Measurements from ENCODE around the gene CHCHD10.

The CHCHD10 gene

DNA sequence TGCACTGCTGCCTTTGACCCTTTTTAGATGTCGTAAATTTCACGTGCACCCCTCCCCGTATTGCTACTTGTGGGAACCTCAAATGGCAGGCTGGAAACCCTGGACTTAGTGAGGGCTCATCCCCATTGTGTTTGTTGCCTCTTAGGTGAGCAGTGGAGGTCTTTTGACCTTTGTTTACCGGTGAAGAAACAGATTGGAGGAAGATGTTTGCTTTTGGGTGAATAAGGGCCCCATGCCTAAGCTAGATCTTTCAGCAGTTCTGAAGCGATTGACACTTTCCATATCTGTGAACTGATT lies 19.8 kb upstream of the CHCHD10 start:
- DNase-seq, result no peak

DNA sequence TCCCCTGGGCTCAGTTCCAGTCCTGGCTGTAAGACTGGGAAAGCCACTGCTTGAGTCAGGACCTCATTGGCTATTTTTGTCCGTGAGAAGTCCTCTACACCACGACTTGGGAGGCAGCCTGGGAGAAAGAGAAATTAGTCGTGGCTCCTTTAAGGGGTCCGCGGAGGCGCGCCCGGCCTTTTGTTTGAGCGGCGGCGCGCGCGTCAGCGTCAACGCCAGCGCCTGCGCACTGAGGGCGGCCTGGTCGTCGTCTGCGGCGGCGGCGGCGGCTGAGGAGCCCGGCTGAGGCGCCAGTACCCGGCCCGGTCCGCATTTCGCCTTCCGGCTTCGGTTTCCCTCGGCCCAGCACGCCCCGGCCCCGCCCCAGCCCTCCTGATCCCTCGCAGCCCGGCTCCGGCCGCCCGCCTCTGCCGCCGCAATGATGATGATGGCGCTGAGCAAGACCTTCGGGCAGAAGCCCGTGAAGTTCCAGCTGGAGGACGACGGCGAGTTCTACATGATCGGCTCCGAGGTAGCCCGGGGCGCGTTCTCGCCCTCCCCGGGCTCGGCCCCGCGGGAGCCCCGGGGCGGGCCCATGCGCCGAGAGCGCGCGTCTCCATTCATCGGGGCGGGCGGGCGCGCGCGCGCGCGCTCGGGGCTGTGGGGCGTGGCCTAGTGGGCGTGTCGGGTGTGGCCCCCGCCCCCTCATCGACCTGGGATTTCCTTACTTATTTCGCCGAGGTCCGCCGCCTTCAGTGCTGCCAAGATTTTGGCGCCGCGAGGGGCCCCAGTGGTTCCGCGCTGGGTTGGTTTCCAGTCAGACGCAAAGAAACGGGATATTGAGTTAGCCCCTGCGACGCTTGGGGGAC lies 19.2 kb upstream of the CHCHD10 start, which contains the start of gene SMARCB1:
Gene SMARCB1, plus strand, starts transcription at position 215 of the 848 bp plus-strand sequence. Its CDS starts 204 bp downstream, at position 419.
- peak; percentile 58 to 73 for DNase-seq

DNA sequence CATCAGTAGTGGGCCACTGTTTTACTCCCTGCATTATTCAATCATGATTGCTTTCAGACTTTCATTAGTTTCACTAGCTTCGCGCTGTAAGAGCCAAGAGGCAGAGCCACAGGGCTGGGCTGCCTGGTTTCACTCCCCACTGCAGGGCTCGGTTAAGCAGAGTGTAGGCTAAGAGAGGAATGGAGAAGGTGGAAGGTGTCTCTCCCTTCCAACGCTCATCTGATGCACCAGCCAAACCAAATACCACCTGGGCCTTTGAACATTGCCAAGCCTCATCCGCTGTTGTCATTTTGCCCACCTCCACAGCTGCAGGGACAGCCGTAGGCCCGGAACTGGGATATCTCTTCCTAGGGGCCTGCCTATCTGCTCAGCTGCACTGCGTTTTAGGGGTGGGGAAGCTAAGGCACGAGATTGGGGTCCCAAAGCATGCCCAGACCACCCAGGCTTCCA lies 18.5 kb upstream of the CHCHD10 start:
- DNase-seq, result no peak

DNA sequence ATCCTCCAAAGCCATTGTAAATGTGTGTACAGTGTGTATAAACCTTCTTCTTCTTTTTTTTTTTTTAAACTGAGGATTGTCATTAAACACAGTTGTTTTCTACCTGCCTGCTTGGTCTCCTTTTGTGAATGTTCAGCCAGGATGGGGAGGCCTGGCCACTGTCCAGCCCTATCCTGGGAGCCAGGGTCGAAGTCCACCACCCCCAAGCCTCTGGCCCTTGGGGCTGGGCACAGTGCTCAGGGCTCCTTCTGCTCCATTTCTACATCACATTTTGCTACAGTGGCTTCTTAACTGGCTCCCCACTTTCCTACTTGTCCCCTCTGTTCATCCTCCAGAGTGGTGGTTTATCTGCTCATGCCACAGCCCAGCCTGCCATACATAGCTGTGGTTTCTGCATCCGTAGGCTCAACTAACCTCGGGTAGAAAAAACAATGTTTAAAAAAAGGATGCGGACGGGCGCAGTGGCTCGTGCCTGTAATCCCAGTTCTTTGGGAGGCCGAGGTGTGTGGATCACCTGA lies 16.5 kb upstream of the CHCHD10 start:
- DNase-seq, result no peak

DNA sequence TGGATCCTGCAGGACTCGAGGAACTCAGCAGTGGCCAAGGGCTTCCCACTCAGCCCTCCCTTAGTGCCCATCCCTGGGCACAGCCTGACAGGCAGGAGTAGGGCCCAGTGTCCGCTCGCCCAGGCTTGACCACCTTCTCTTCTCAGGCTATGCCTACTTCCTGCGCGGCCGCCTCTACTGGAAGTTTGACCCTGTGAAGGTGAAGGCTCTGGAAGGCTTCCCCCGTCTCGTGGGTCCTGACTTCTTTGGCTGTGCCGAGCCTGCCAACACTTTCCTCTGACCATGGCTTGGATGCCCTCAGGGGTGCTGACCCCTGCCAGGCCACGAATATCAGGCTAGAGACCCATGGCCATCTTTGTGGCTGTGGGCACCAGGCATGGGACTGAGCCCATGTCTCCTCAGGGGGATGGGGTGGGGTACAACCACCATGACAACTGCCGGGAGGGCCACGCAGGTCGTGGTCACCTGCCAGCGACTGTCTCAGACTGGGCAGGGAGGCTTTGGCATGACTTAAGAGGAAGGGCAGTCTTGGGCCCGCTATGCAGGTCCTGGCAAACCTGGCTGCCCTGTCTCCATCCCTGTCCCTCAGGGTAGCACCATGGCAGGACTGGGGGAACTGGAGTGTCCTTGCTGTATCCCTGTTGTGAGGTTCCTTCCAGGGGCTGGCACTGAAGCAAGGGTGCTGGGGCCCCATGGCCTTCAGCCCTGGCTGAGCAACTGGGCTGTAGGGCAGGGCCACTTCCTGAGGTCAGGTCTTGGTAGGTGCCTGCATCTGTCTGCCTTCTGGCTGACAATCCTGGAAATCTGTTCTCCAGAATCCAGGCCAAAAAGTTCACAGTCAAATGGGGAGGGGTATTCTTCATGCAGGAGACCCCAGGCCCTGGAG lies 15.7 kb upstream of the CHCHD10 start:
- DNase-seq, result no peak

DNA sequence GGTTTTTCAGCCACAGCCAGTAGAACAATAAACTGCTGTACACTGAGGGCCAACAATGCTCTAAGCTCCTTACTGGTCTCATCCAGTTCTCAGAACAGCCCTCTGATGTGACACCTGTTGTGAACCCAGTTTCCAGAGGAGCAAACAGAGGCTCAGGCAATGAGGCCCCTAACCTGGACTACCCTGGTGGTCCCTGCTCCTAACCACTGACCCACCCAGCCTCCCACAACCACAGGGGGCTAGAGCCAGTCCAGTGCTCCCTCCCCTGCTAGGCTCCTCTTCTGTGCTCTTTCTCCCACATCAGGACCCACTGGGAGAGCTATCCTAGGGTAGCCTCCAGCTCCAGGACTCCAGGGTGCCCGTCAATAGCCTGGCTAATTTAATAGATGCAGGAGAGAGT lies 14.9 kb upstream of the CHCHD10 start:
- no peak for DNase-seq

DNA sequence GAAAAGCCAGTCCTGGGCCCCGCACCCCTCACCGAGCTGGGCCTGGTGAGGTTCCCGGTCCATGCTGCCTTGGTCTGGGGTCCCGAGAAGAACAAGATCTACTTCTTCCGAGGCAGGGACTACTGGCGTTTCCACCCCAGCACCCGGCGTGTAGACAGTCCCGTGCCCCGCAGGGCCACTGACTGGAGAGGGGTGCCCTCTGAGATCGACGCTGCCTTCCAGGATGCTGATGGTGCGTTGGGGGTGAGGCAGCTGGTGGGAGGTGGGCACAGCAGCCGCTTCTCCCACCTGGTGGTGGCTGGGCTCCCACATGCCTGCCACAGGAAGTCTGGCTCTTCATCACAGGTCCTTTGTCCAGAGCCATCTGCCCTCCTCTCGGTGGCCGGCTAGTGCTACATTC lies 14.5 kb upstream of the CHCHD10 start:
- no peak for DNase-seq

DNA sequence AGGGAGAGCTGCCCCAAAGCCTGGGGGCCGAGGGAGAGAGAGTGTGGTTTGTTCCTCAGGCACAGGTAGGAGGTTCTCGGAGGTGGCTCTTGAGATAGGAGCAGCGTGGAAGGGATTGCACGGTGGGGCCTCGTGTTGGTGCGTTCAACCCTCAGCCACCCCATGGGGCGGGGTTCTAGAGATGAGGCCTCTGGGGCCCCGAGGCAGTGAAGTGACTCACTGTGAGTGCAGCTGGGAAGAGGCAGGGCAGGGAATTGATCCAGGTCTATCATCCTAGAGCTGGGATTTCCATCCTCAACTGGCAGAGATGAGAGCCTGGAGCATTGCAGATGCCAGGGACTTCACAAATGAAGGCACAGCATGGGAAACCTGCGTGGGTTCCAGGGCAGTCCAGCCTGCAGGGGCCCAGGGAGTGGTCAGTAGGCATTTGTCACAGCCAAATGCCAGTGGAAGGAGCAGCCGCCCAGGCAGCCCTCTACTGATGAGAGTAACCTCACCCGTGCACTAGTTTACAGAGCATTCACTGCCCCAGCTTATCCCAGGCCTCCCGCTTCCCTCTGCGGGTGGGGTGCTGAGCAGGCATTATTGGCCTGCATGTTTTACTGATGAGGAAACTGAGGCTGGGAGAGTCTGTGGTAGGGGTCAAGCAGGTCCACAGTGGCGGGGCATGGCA lies 13.9 kb upstream of the CHCHD10 start:
- peak in 1 of 2 experiments; percentile 30 for DNase-seq

DNA sequence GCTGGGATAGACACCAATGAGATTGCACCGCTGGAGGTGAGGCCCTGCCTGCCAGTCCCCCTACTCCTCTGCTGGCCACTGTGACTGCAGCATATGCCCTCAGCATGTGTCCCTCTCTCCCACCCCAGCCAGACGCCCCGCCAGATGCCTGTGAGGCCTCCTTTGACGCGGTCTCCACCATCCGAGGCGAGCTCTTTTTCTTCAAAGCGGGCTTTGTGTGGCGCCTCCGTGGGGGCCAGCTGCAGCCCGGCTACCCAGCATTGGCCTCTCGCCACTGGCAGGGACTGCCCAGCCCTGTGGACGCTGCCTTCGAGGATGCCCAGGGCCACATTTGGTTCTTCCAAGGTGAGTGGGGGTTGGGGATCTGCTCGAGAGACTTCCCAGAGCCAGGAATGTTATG lies 13.3 kb upstream of the CHCHD10 start:
- DNase-seq, result no peak

DNA sequence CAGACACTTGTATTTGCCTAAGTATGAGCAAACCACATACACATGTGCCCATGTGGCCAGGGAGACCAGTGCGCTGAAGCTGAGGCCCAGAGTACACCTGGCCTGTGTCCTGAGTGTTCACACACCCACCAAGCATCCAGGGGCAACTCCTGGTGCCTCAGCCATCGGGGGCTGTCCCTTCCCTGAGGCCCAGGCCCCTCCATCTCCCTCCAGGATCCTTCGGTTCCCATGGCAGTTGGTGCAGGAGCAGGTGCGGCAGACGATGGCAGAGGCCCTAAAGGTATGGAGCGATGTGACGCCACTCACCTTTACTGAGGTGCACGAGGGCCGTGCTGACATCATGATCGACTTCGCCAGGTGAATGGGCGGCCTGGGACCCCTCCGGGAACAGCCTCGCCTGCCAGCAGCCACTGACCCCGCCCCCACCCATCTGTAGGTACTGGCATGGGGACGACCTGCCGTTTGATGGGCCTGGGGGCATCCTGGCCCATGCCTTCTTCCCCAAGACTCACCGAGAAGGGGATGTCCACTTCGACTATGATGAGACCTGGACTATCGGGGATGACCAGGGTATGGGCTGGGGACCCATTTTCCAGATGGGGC lies 12.5 kb upstream of the CHCHD10 start:
- DNase-seq, result no peak

DNA sequence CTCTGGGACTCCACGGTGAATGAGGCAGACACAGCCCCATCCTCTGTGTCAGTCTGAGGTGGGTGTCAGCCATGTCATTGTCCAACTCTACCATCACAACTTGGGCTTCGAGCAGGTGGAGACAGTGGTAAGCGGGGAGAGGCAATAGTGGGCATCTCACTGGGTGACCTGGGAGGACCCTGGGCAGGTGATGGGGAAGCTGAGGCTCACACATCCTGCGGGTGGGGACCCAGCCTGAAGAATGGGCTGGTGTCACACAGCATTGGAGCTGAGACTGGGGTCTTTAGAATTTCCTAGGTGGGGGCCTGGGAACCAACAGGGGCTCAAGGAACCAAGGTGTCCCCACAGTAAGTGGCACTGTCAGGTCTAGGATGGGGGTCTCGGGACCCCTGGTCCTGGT lies 12.0 kb upstream of the CHCHD10 start:
- DNase-seq, result no peak

DNA sequence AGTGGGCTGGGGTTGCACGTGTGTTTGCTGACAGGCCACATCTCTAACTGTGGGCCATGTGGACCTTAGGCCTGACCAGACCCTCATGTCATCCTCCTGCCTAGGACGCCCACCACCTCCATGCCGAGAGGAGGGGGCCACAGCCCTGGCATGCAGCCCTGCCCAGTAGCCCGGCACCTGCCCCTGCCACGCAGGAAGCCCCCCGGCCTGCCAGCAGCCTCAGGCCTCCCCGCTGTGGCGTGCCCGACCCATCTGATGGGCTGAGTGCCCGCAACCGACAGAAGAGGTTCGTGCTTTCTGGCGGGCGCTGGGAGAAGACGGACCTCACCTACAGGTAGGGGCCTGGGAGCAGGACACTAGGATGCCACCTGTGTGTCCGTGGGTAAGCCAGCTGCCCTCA lies 11.3 kb upstream of the CHCHD10 start:
- no peak for DNase-seq

DNA sequence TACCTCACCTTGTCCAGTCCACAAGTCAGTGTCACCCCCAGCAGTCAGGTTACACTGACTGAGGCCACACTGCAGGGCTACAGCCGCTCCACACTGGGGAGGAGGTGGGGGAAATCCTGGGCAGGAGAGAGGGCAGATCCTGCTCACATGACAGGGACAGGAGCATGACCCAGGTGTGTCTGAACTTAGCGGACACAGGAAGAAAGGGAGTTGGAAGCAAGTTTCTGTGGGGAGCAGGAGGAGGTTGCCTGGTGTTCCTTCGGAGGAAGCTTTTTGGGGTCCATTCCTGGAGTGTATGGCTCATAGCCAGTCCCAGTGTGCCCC lies 10.8 kb upstream of the CHCHD10 start:
- no peak for DNase-seq

DNA sequence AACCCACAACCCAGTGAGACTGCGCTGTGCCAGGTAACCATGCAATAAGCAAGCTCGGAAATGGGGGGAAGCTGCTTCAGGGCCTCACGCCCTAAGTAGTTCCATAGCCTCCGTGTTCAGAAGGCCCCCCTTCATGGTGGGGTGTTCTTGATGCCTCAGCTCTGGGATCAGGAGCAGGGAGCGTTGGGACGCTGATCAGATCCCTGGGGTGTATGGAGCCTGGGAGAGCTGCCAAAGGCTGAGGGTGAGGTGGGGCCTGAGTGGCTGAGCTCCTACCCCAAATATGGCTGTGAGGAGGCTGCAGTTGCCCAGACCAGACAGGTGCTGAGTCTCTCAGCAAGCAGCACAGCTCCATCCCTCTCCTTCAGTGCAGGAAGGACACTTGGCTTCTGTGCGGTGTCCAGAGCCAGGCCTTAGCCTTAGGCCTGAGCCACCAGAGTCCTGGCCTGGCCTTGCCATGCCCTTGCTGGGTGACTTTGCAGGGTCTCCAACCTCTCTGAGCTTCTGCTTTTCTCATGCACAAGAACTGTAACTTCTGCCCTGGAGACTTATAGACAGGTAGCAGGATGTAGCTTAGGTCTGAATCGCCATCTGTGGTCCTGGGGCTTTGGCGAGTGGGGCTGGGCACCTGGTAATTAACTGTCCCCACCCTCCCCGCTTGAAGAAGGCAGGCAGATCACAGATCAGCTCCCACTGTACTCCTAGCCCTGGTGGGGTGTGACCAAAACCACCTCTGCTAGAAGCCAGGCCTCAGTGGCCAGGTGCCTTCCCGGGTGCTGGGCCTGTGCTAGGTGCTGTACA lies 10.2 kb upstream of the CHCHD10 start:
- no peak for DNase-seq

DNA sequence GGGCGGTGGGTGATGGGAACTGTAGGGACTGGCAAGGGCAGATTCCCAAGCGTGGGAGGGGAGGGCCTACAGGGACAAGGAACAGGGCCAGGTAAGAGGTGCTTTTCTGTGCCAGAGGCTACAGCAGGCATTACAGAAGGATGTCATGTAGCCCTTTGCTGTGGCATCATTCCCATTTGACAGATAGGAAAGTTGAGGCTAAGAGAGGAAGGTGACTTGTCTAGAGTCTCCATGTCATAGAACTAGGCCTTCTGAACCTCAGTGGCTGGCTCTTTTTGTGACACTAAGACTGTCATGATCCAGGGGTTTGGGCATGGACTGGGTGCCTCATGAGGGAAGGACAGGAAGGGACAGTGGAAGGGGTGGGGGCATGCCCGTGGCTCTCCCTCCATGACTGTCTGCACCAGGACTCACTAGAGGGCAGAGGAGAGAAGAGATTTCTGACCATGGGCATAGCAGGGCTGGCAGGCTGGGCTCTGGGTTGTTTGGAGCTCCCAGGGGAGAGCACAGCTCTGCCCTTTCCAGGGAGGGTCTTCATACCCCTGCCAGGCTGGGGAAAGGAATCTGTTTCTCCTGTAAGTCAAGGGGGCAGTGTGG lies 8.1 kb upstream of the CHCHD10 start:
- peak in 1 of 2 experiments; percentile 5 for DNase-seq

DNA sequence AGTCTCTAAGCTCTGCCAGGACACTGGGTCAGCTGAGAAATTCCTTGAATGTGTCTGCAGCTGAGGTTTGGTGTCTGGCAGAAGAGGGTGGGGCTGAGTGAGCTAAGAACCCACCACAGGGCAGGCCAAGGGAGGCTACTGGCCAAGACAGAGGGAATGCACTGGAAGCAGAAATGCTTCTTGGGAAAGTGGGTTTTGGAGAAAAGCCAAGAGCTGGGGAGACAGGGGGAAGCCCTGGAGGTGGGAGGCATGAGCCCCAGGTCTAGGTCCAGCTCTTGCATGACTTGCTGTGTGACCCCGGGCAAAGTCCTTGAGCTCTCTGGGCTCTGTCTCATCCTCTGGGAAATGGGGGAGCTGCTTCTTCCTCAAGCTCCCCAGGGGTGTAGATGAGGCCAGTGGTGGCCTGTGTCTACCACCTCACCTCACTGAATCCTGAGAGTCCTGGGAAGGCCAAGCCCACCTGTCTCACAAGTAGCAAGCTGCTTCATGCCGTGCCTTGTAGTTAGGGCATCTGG lies 7.2 kb upstream of the CHCHD10 start:
- DNase-seq, result no peak

DNA sequence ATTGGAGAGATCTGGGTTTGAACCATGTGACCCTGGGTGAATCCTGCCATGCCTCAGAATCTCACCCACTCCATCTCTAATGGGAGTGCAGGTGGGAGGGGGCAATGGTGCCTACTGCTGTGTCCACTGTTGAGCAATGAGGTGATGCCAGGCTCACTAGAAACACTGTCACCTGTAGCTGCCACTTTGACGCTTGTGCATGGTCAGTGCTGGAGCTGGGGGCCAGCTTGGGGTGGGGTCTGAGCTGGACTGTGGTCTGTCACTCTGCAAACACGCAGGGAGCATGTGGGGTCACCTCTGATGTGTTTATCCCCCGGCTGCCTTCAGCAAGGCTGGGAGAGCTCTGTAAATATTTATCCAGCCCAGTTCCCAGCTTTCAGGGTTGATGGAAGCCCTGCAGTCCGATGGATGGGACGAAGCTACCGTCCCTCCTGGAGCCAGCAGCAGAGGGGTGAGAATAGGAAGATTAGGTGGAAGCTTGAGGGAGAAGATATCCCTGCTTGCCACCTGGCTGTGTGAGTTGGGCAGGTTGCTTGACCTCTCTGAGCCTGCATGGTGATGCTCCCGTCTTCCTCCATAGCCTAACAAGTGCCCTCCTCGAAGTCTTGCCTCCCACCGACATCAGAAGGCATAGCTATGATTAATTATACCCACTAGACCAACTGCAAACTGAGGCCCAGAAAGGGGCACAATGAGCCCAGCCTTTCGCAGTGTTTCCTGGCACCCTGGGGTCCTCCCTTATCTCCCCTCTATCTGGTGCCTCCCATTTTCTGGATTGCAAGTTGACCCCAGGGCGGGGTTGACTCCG lies 6.5 kb upstream of the CHCHD10 start:
- DNase-seq, result no peak

DNA sequence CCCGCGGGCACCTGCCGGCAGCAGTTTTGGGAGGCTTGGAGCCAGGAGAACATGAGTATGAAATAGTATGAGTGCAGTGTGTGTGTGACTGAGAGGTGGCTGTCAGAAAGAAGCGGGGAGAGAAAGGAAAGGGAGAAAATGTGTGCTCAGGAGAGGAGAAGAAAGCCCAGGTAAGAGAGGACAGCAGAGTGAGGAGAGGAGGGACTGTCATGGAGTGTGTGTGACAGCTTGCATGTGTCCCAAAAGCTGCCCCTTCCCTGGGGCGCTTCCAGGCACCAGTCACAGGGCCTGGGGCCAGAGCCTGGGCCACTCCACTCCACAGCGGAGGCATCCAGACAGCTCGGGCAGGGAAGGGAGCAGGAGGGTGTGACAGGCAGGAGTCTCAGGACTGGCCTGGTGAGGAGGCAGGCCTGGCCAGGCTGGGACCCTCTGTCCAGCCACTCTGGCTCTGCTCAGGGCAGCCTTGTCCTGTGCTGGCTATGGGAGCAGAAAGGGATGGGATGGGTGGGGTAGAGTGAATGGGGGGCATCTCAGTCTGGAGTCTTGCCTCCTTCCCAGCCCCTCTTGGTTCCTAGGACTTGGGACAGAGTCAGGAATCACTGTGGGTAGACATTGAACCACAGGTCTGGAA lies 5.8 kb upstream of the CHCHD10 start:
- no peak for DNase-seq

DNA sequence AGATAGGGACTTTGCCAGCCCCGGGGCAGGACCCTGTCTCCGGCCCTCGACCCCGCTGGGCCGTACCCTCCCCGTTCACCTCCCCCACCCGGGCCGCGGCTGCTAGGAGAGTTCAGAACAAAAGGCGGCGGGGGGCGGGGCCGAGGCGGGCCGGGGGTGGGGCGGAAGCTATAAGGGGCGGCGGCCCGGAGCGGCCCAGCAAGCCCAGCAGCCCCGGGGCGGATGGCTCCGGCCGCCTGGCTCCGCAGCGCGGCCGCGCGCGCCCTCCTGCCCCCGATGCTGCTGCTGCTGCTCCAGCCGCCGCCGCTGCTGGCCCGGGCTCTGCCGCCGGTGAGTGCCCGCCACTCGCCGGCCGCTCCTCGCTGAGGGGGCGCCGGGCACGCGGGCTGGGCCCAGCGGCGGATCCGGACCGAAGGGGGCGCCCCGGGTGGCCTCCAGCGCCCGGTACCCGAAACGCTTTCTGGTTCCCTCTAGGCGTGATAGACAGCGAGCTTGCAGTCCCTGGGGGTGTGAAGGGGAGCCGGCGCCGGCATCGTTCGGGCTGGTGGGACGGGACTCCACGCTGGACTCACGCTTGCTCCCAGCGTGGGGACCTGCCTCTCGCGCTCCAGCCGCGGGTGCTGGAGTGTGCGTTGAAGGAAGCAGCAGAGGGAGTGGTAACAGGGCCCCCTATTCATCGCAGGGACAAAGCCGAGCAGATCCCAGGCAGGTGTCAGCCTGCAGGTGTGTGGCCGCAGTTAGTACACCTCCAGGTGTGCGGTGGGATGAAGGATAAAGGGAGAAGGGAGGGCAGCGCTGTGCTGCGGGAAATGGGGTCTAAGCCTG lies 5.1 kb upstream of the CHCHD10 start, which contains the start of gene MMP11:
Gene MMP11, plus strand, starts transcription at position 201 of the 825 bp plus-strand sequence. Its CDS starts 22 bp downstream, at position 223.
- peak in 1 of 2 experiments; percentile 6 for DNase-seq

Measured in SW 1271 (cell line).